Myocyte (in vitro differentiated cells): ENCODE data around the gene ANAPC4. TPM values are rescaled to one million over a fixed set of nuclear protein-coding genes. Genes with fewer than 3 reads are reported as not detected.
"Not testable (repeated sequence)": the region's sequence is repeated elsewhere in the genome, so short reads cannot be mapped to it uniquely, and the experiment has no call there.

Source experiments
- DNase-seq: peaks from one replicate; pipeline ENCODE4 v3.0.0-alpha.2; 2012; ENCODE audit warnings: low read depth
- polyA plus RNA-seq: library from polyadenylated mRNA; unstranded; fragments of >200 nt; gene quantifications from one replicate; pipeline ENCODE4 v1.2.1, GENCODE V29; 2012; ENCODE audit warnings: missing spikeins
- total RNA-seq: library from RNA; depleted of rRNA; stranded (reverse); fragments of >200 nt; gene quantifications from 2 replicates; pipeline ENCODE4 v1.2.3, GENCODE V29; 2014

Gene ANAPC4, protein sequence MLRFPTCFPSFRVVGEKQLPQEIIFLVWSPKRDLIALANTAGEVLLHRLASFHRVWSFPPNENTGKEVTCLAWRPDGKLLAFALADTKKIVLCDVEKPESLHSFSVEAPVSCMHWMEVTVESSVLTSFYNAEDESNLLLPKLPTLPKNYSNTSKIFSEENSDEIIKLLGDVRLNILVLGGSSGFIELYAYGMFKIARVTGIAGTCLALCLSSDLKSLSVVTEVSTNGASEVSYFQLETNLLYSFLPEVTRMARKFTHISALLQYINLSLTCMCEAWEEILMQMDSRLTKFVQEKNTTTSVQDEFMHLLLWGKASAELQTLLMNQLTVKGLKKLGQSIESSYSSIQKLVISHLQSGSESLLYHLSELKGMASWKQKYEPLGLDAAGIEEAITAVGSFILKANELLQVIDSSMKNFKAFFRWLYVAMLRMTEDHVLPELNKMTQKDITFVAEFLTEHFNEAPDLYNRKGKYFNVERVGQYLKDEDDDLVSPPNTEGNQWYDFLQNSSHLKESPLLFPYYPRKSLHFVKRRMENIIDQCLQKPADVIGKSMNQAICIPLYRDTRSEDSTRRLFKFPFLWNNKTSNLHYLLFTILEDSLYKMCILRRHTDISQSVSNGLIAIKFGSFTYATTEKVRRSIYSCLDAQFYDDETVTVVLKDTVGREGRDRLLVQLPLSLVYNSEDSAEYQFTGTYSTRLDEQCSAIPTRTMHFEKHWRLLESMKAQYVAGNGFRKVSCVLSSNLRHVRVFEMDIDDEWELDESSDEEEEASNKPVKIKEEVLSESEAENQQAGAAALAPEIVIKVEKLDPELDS
- total RNA-seq, result 16.8 and 21.6 TPM in 2 replicates
- 10.4 TPM for polyA plus RNA-seq

DNA sequence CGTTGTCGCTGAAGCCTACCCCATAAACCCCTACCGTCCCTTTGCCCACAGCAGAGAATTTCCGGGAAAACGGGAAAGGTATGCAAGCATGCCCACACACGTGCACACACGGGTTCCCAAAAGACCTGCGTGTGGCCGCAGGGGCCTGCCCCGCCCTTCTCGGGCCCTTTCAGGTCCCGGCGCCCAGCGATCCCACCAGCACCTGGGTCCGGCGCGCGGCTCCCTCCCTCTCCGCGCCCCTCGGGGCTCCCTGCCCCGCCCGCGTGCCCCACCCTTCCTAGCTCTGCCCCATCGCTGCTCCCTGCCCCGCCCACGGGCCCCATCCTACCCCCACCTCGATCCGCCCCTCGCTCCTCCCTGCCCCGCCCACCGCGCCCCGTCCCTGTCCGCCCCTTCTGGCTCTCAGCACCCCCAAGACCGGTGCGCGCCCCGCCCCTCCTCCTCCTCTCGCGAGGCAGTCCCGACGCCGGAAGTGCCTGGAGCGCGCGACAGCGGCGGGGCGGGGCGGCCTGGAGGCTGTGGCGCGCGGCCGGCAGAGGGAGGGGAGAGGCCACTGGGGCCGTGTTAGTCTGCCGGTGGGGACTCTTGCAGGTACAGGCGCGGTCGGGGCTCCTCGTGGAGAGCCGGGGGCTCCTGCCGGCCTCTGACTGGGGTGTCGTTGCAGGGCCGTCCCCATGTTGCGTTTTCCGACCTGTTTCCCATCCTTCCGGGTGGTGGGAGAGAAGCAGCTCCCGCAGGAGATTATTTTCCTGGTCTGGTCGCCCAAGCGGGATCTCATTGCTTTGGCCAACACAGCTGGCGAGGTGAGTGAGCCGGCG lies at the start of gene ANAPC4:
Gene ANAPC4, plus strand, starts transcription at position 510 of the 818 bp plus-strand sequence. Its CDS starts 165 bp downstream, at position 675.
- DNase-seq, result peak; percentile 93

DNA sequence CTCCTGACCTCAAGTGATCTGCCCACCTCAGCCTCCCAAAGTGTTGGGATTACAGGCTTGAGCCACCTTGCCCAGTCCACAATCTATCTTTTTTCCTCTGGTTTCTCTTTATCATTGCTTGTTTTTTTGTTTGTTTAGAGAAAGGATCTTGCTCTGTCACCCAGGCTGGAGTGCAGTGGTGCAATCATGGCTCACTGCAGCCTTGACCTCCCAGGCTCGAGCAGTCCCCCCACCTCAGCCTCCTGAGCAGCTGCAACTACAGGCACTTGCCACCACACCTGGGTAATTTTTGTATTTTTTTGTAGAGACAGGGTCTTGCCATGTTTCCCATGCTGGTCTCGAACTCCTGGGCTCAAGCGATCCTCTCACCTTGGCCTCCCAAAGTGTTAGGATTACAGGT lies 48.6 kb upstream of the ANAPC4 start:
- DNase-seq, result not testable (repeated sequence)

DNA sequence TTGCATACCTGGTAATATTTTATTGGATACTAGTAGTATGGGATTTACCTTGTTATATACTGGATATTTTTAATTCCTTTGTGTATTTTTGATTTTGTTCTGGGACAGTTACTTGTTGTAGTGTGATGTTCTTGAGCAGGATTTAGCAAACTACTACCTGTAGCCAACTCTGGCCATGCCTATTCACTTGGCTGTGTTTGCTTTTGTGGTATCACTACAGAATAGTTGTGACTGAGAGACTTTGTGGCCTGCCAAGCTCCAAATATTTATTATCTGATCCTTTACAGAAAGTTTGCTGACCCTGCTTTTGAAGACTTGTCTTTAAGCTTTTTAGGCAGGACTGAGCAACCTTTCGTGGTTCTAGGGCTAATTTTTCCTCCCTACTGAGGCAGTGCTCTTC lies 46.7 kb upstream of the ANAPC4 start:
- DNase-seq, result no peak

DNA sequence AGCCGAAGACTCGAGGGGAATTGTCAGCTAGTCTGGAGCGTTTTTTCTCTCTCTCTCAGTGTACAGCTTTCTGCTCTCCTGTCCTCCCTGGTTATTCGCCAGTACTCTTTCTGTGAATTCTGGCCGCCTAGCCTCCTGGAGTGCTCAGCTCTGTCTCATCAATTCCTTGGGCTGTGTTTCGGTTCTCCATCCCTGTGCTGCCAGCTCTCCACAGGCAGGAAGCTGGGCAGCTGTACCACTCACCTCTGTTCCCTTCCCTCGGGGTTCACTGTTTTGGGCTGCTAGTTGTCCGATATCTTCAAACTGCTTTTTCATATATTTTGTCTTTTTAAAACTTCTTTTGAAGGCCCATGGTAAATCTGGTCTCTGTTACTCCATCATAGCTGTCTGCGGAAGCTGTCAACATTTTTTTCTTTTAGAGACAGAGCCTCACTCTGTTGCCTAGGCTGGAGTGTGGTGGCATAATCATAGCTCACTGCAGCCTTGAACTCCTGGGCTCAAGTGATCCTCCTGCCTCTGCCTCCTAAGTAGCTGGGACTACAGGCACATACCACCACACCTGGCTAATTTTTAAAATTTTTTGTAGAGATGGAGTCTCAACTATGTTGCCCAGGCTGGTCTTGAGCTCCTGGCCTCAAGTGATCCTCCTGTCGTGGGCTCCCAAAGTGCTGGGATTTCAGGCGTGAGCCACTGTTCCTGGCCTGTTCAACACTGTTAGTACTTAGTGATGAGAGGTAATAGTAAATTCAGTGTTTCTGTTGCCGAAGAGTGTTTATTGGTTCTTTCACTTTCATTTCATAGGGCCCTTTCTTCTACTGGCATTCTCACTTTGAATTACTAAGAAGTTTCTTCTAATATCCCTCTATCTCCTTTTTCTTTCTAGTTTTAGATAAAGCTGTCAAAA lies 45.9 kb upstream of the ANAPC4 start:
- DNase-seq, result no peak

DNA sequence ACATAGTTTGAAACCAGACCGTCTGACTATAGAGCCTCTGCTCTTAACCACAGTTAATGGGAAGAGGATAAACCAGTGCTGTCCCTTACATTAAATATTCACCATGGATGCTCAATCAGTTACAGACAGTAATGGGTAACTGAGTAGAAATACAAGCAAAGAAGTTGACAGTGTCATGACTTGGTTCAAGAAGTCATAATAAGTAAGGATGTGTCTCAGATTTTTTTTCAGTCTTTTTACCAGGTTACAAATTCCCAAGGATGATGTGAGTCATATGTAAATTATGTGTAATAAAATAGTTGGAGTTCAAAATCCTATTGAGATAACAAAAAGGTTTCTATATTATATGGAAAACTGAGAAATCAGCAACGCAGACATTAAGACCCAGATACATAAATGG lies 33.4 kb upstream of the ANAPC4 start:
- DNase-seq, result no peak

DNA sequence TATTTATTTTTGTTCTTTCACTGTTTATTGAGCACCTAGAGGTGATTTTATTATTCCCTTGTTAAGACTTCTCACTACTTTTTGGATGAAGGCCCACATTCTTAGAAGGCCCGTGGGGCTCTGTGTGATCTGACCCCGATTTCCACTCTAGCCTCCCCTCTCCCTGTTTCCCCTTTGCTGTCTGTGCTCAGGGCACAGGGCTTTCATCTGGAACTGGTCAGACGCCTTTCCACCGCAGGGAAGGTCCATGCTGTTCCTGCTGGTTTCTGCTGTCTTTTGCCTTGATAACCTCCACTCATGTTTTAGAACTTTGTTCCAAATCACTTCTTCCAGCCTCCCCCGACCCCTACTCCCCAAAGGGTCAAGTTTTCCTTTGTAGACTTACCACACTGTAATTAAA lies 31.3 kb upstream of the ANAPC4 start:
- DNase-seq, result no peak

DNA sequence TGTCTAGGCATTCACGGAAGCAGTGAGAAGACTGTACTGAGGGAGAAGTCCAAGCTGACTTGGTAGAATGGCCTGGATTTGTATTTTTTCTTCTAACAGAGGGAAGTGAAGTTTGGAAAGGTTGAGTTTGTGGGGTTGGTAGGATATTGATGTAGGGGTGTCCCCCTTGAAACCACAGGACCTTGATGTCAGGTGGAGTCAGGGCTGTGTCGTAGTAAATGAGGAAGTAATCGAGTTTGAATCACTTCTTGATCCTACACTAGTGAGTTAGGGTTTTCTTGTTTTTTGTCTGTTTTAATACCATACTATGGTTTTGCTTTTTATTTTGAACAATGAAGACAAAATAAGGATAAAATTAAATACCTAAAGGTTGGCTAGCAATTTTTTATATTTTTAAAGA lies 30.1 kb upstream of the ANAPC4 start:
- DNase-seq, result no peak

DNA sequence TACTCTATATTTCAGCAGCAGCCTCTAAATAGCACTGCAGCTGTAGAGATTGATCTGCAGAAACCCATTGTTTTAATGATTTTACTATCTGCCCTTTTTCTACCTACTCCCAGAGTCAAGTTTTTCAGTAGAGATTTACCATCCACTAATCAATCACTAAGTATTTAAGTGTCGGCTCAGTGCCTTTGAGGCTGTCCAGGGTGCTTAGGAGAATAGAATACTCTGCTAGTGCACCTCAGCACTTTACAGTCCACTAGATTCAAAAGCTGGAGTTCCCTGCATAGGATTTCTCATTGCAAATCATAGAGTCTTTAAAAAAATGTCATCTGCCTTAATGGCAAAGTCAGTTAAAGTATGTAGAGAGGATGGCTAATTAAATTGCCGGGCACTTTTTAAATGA lies 29.6 kb upstream of the ANAPC4 start:
- no peak for DNase-seq

DNA sequence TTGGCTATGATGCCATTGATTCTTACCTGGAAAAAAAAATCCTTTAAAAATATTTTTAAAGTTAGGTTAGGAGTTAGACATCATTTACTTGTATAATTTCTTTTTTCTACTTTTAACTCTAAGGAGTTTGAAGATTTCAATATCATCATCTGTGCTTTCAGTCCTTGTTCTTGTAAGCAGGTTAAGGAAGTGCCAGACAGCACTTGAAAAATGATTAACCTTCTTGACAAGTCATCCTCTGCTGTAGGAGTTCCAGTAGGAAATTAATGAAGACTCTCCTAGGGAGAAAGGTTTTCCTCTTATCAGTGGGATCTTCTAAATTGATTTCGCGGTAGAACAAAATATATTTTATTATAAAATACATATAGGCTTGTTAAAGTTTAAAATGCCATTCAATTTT lies 29.1 kb upstream of the ANAPC4 start:
- DNase-seq, result no peak

DNA sequence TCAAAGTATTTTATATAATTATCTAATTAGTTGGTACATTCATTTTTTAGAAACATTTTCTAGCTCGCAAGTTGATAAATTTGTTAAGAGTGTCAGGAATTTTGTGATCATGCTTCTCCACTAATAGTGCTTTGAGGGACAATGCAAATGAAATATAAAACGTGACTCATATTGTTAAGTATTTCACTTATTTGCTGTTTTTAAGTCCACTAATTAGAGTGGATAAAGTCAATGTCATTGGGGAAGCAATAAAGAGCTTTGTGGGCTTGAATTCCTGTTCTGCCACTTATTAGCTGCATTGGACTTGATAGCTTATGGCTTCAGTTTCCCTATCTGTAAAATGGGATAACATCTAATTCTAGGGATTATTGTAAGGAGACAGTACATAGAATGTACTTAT lies 26.5 kb upstream of the ANAPC4 start:
- no peak for DNase-seq

DNA sequence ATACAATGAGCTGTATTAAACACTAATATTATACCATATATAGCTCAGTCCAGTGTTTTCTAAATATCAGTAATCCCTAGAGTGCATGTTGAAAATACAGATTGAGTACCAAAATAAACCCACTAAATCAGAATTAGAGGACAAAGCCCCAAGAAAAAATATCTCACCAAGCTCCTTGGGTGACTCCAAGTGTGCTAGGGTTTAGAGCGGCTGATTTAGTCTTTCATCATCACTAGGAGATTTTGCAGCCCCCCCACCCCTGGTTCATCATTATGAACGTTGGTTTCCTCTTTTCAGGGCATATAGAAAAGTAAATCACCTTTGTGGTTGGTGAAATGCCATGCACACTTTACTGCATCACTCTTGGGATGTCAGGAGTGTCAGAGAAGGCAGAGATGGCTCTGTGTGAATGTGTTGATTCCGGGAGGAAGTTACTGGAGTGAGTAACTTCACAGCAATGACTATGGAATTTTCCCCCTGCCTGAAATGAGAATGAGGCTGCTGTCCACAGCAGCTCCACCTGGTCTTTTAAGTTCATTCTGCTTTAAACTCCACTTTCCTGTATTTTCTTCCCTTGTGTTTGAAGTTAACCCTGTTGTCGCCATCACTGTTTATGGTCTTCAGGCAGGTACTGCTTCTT lies 25.2 kb upstream of the ANAPC4 start:
- DNase-seq, result peak; percentile 16

DNA sequence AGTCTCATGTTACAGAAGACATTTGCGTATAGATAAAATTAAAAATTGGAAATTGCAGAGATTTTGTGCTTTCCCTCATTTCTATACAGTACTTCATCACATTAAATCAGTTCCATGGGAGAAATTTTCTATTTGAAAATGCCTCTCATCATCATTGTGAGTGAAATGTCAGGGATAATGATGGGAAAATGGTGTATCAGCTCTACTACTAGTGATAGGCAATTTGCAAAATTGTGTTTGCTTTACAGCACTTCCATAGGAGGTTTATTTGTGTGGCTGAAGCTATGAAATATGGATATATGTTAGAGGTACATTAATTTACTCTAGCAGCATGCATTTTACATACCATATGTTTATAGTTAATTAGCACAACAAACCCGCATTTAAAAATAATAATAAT lies 21.0 kb upstream of the ANAPC4 start:
- no peak for DNase-seq

DNA sequence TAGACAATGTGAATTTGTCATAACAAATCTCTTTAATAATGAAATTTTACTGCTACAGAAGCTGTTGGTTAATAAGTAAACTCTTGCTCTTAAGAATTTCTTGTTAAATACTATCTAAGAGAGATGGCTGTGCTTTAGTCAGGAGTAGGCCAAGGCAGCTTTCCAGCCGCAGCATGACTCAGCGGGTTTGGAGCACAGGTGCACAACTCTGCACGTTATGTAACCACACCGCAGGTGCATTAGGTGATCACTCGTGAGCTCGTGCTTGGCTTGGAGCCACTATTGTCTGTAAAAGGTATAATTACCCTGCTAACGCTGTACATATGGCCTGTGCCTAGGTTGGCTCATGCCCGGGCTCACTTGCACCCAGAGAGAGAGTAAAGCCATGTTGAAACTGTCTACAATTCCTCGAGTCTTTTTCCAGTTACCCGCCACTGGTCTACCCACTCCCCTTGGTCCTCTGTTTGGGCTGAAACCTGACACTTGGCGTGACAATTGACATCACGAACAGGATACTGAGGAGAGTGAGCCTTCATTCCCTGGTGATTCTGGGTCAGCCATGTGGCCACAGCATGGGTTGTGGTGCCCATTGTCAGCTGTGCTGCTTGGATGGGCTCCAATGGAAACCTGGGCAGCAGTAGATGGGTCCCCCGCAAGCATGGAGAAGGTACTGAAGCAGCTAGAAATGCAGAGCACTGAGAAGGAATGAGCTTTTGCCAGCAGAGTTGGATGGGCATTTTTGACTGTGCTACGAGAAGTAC lies 18.4 kb upstream of the ANAPC4 start:
- peak; percentile 55 for DNase-seq

DNA sequence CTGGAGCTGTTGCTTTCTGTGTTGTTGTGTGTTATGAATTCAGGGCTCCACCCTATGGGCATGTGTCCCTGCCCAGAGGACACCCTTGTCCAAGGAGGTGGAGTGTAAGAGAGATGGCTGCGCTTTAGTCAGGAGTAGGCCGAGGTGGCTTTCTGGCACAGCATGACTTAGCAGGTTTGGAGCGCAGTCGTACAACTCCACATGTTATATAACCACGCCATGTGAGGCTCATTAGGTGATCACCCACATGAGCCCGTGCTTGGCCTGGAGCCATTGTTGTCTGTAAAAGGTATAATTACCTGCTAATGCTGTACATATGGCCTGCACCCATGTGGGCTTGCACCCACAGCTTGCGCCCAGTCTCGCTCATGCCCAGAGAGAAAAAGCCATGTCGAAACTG lies 15.8 kb upstream of the ANAPC4 start:
- no peak for DNase-seq

DNA sequence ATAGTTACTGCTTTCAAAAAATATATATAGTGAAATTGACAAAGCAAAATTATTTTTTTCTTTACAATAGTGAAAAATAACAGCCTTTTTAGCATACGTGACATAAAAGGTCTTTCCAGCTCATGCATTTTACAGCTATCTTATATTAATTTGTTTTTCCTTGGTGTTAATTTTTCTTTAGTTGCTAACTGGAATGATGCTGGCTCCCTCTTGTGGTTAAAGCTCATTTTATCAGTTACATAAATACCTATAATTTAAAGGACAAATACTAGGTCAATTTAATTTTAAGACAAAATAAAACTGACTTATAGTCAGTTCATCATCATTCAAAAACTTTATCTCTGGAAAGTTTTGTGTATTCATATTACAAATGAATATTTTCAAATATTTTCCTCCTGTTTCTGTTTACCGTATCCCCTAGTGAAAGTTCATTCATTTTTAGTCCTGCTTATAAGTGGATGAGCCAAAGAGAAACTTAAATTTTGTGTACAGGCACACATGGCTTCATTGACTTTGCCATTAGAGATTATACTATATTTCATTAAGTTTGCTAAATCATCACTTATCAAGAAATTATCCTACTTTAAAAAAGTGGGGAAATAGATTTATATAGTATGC lies 9.9 kb upstream of the ANAPC4 start:
- DNase-seq, result peak; percentile 51

DNA sequence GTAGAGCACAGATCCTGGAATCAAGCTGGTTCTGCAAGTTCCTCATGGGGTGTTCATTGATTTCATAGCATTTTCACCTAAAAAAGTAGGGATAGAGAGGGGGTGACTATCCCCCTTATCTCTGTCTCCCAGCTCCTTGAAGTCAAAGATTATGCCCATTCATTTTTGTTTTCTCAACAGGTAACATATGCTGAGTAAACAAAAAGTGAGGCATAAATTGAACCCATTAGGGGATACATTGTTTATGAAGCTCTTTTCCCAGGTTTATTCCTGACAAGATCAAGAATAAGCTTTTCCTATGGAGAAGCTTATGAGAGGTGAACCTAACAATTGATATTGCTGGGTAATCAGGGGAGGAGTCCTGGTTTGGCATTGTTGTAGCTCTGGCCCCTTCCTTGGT lies 9.2 kb upstream of the ANAPC4 start:
- DNase-seq, result no peak

DNA sequence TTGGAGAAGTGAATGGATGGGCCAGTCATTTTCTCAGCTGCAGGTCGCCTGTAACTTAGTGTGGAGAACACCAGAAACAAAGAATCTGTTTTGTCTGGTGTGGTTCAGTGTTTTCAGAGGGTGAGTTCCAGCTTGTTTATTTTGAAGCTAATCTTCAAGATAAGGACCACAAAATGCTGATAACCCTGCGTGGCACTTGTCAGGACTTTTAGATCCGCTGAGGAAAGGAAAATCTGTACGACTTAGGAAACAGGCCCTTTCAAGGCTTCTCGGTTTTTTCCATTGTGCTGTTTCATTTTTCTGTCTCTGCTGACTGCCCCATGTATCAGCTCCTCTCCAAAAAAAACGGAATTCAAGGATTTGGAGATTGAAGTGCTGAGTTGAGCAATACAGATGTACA lies 8.7 kb upstream of the ANAPC4 start:
- DNase-seq, result no peak

DNA sequence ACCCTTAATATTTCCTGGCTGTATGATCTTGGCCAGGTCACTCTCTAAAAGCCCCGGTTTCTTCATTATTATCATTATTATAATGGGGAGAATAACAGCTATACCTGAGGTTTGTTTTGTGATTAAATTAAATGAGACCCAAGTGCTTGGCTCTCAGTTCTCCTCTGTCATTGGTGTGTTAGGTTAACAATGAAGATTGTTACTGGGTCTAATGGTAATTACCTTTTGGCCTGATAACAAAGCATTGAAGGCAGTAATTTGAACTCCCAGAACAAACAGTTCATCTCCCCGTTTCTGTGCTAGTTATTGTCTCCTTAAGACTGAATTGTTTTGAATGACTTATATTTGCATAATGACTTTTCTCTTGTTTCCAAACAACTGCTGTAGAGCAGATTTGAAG lies 6.8 kb upstream of the ANAPC4 start:
- DNase-seq, result no peak

DNA sequence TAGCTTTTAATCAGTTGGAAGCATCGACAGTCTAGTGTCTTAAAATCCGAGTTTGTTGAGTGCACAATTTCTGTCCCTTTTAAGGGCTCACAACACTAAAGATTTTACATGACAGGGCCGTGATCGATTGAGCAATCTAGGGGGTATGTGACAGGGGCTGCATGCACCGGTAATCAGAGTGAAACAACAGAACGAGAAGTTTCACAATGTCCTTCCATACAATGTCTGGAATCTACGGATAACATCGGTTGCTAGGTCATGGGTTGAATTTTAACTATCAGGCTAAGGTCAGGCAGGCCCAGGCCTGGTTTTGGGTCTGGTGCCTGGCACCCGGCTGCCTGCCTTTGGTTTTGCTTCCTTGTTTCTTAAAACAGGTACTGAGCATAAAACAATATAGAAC lies 4.5 kb upstream of the ANAPC4 start:
- not testable (repeated sequence) for DNase-seq
